WTC11 (cell line): ENCODE measurements around the gene SNRNP200. TPM values are rescaled to one million over a fixed set of nuclear protein-coding genes. Genes with fewer than 3 reads are reported as not detected.

Source experiments
- ATAC-seq: fragments of 200-7000 bp; cut with Tn5 transposase; 2 replicates; pipeline ENCODE4 v1.10.0; 2021; ENCODE audit warnings: mild to moderate bottlenecking, moderate library complexity
- CTCF ChIA-PET: fragments of 300-600 bp; sonication (Branson Sonifier 250); formaldehyde crosslinking; loops from one replicate; lab custom pipeline; 2021; ENCODE audit warnings: antibody characterized with exemption; lab: Charles Lee
- POLR2A ChIA-PET: fragments of 350-600 bp; sonication (Branson Sonifier 250); formaldehyde crosslinking; loops from one replicate; lab custom pipeline; 2021; ENCODE audit warnings: antibody characterized with exemption; lab: Charles Lee
- DNase-seq: peaks from one replicate; pipeline ENCODE4 v3.0.0; 2021; ENCODE audit warnings: low spot score
- H3K27ac Mint-ChIP-seq: 2 replicates; pipeline ENCODE4 v1.8.0; 2021; ENCODE audit warnings: mixed read lengths
- H3K27me3 Mint-ChIP-seq: 2 replicates; pipeline ENCODE4 v1.8.0; 2021; ENCODE audit warnings: low read depth, mild to moderate bottlenecking, moderate library complexity, mixed read lengths
- H3K36me3 Mint-ChIP-seq: 2 replicates; pipeline ENCODE4 v1.8.0; 2021; ENCODE audit warnings: mixed read lengths
- H3K4me1 Mint-ChIP-seq: 2 replicates; pipeline ENCODE4 v1.8.0; 2022; ENCODE audit warnings: mixed read lengths
- H3K4me3 Mint-ChIP-seq: 2 replicates; pipeline ENCODE4 v1.8.0; 2021; ENCODE audit warnings: mild to moderate bottlenecking, moderate library complexity, mixed read lengths
- H3K9me3 Mint-ChIP-seq: 2 replicates; pipeline ENCODE4 v1.8.0; 2021; ENCODE audit warnings: mixed read lengths
- AR ChIP-seq: fragments of 250-450 bp; sonication (Bioruptor Pico); IDR thresholded peaks from 2 replicates; pipeline ENCODE4 v1.9.0; 2021; ENCODE audit warnings: mild to moderate bottlenecking
- FOXP1 ChIP-seq: sonication (generic); formaldehyde crosslinking; IDR thresholded peaks from 2 replicates; pipeline ENCODE4 v1.8.0; 2022; ENCODE audit warnings: missing genetic modification reagents, mild to moderate bottlenecking, moderate library complexity, borderline replicate concordance
- GABPB1 ChIP-seq: sonication (generic); formaldehyde crosslinking; IDR thresholded peaks from 2 replicates; pipeline ENCODE4 v1.8.1; 2023; ENCODE audit warnings: mild to moderate bottlenecking, missing genetic modification reagents
- JAZF1 ChIP-seq: fragments of 250-450 bp; sonication (Bioruptor Pico); IDR thresholded peaks from 2 replicates; pipeline ENCODE4 v1.9.0; 2021; ENCODE audit warnings: moderate library complexity, mild to moderate bottlenecking, inconsistent platforms
- NFE2L1 ChIP-seq: sonication (generic); formaldehyde crosslinking; IDR thresholded peaks from 2 replicates; pipeline ENCODE4 v1.8.1; 2023; ENCODE audit warnings: missing genetic modification reagents
- USF1 ChIP-seq: sonication (generic); formaldehyde crosslinking; IDR thresholded peaks from 2 replicates; pipeline ENCODE4 v1.8.0; 2022; ENCODE audit warnings: mild to moderate bottlenecking, missing genetic modification reagents
- ZNF121 ChIP-seq: sonication (generic); formaldehyde crosslinking; IDR thresholded peaks from 2 replicates; pipeline ENCODE4 v1.8.0; 2023; ENCODE audit warnings: missing genetic modification reagents
- ZNF219 ChIP-seq: sonication (generic); formaldehyde crosslinking; IDR thresholded peaks from 2 replicates; pipeline ENCODE4 v1.8.0; 2023; ENCODE audit warnings: missing genetic modification reagents, mild to moderate bottlenecking, borderline replicate concordance
- ZNF263 ChIP-seq: sonication (generic); formaldehyde crosslinking; IDR thresholded peaks from 2 replicates; pipeline ENCODE4 v1.8.1; 2022; ENCODE audit warnings: low read depth, mild to moderate bottlenecking, moderate library complexity, missing genetic modification reagents
- ZNF281 ChIP-seq: sonication (generic); formaldehyde crosslinking; IDR thresholded peaks from 2 replicates; pipeline ENCODE4 v1.8.0; 2023; ENCODE audit warnings: mild to moderate bottlenecking, missing genetic modification reagents
- ZNF317 ChIP-seq: sonication (generic); formaldehyde crosslinking; IDR thresholded peaks from 2 replicates; pipeline ENCODE4 v1.8.1; 2023; ENCODE audit warnings: low read depth, mild to moderate bottlenecking, moderate library complexity, missing genetic modification reagents, borderline replicate concordance
- total RNA-seq: library from RNA; stranded (reverse); gene quantifications from 3 replicates; pipeline ENCODE4 v1.2.3, GENCODE V29; 2021
- TF ChIP-seq, protein P1 (sequence below): fragments of 250-450 bp; sonication (Bioruptor Pico); IDR thresholded peaks from 2 replicates; pipeline ENCODE4 v1.9.0; 2021; ENCODE audit warnings: mild to moderate bottlenecking, borderline replicate concordance
- TF ChIP-seq, protein P2 (sequence below): sonication (generic); formaldehyde crosslinking; IDR thresholded peaks from 2 replicates; pipeline ENCODE4 v1.8.1; 2022; ENCODE audit warnings: low read depth, mild to moderate bottlenecking, moderate library complexity, missing genetic modification reagents, borderline replicate concordance

The SNRNP200 gene
- total RNA-seq, 1 experiment from 2014 or later = 226 TPM

DNA sequence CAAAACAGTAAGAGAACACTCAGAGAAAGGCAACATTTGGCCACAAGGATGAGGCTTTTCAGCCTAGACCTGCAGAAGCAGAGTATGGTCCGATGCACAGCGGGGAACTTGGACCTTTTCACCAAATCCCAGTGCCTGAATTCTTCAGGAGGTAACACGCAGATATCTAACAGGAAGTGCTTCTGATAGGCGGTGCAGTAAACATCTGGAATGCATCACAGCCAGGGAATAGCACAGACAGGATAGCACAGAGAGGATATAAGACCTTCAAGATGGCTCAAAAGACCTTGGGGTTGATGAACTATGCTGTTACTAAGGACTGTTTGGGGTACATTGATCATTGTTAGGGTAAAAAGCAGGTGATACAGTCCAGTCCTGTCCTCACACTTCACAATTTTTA is 41.3 kb downstream of the SNRNP200 start:
- ChIA-PET CTCF (interaction anchor here (0.7 to 1.0 kb wide), 6 partner anchors 50 to 271 kb away, joined by 3 to 4 read pairs (median 4); partner anchors contain the start of genes ASTL and STARD7), POLR2A (no interaction called here)
- TF ChIP-seq ZNF317 (CRISPR knock-in tag) (no peak), ZNF281 (CRISPR knock-in tag) (no peak)
- H3K36me3 Mint-ChIP-seq = peaks cover 18% of the 10 kb centered on the region
- peaks cover 35% of the 10 kb centered on the region for H3K4me1 Mint-ChIP-seq
- H3K9me3 Mint-ChIP-seq = no peaks in the 10 kb centered on the region
- no peak overlapping the region for H3K27ac Mint-ChIP-seq
- H3K4me3 Mint-ChIP-seq = peak overlapping the region; percentile 69
- ATAC-seq = no peak
- DNase-seq = no peak
- H3K27me3 Mint-ChIP-seq = no peaks in the 10 kb centered on the region

DNA sequence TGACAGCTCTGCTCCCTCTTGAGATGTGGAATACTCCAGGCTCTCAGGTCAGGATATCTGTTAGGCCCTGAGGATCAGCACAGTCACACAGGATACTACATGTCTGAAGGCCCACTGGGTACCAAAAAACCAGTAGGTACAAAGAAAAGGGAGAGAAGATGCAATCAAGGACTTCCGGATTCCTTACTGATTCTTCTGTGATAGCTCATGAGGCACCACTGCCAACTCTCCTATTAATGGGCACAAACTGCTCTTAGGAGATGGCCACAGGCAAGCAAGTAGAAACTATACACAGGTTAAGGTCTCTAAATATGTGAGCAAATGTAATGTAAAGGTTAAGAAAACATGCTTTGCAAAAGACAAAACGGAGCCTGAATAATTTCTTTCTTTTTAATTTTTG is 43.0 kb downstream of the SNRNP200 start:
- H3K36me3 Mint-ChIP-seq = peaks cover 5% of the 10 kb centered on the region
- H3K9me3 Mint-ChIP-seq = no peaks in the 10 kb centered on the region
- no peak for DNase-seq
- no peak overlapping the region for H3K4me3 Mint-ChIP-seq
- no peak for ATAC-seq
- TF ChIP-seq USF1 (no peak), ZNF263 (CRISPR knock-in tag) (no peak), ZNF317 (CRISPR knock-in tag) (no peak), GABPB1 (no peak), ZNF121 (CRISPR knock-in tag) (no peak), JAZF1 (no peak), ZNF219 (CRISPR knock-in tag) (no peak)
- TF ChIP-seq, protein P1, sequence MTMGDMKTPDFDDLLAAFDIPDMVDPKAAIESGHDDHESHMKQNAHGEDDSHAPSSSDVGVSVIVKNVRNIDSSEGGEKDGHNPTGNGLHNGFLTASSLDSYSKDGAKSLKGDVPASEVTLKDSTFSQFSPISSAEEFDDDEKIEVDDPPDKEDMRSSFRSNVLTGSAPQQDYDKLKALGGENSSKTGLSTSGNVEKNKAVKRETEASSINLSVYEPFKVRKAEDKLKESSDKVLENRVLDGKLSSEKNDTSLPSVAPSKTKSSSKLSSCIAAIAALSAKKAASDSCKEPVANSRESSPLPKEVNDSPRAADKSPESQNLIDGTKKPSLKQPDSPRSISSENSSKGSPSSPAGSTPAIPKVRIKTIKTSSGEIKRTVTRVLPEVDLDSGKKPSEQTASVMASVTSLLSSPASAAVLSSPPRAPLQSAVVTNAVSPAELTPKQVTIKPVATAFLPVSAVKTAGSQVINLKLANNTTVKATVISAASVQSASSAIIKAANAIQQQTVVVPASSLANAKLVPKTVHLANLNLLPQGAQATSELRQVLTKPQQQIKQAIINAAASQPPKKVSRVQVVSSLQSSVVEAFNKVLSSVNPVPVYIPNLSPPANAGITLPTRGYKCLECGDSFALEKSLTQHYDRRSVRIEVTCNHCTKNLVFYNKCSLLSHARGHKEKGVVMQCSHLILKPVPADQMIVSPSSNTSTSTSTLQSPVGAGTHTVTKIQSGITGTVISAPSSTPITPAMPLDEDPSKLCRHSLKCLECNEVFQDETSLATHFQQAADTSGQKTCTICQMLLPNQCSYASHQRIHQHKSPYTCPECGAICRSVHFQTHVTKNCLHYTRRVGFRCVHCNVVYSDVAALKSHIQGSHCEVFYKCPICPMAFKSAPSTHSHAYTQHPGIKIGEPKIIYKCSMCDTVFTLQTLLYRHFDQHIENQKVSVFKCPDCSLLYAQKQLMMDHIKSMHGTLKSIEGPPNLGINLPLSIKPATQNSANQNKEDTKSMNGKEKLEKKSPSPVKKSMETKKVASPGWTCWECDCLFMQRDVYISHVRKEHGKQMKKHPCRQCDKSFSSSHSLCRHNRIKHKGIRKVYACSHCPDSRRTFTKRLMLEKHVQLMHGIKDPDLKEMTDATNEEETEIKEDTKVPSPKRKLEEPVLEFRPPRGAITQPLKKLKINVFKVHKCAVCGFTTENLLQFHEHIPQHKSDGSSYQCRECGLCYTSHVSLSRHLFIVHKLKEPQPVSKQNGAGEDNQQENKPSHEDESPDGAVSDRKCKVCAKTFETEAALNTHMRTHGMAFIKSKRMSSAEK (CRISPR knock-in tag) = no peak
- H3K4me1 Mint-ChIP-seq = peaks cover 35% of the 10 kb centered on the region
- ChIA-PET POLR2A (no interaction called here), CTCF (interaction anchor here (0.9 kb wide), 1 partner anchor 49 kb away, joined by 5 read pairs; no protein-coding TSS in a partner anchor)
- H3K27ac Mint-ChIP-seq = no peak overlapping the region
- no peaks in the 10 kb centered on the region for H3K27me3 Mint-ChIP-seq

DNA sequence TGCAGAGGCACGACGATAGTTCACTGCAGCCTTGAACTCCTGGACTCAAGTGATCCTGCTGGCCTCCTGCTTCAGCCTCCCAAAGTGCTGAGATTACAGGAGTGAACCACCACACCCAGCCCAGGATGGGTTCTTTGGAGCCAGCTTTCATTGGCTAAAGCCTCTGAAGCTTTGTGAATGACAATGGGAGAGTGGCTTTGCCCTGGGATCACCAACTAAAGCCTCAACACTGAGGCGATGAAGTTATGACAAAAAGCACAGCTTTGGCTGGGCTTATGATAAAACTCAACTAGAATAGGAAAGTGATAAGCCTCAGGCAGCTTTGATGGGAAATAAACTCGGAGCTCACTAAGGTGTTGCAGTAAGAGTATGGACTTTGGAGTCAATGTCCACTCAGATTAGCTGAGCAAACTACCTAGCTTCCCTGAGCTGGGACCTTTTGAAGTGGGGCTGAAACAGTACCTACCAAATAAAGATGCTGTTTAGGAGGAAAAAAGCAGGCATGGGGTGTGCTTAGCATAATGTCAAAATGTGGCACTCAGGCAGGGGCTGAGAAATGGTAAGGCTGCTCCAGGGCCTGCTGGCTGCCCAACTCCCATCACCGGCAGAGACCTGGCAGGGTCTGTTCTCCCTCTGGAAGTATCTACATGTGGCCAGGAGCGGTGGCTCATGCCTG is 43.9 kb downstream of the SNRNP200 start:
- DNase-seq (no peak), ATAC-seq (no peak)
- H3K4me3 Mint-ChIP-seq = no peak overlapping the region
- ChIA-PET CTCF (interaction anchor here (0.8 to 2.9 kb wide), 17 partner anchors 15 to 269 kb away, joined by 3 to 17 read pairs (median 5); partner anchors contain the start of genes ANKRD36C, ASTL, ITPRIPL1 and STARD7), POLR2A (interaction anchor here (1.1 to 1.6 kb wide), 2 partner anchors 53 to 87 kb away, joined by 3 to 7 read pairs; partner anchors contain the start of gene STARD7)
- no peaks in the 10 kb centered on the region for H3K27me3 Mint-ChIP-seq
- H3K4me1 Mint-ChIP-seq = peaks cover 31% of the 10 kb centered on the region
- no peaks in the 10 kb centered on the region for H3K9me3 Mint-ChIP-seq
- peaks cover 4% of the 10 kb centered on the region for H3K36me3 Mint-ChIP-seq
- H3K27ac Mint-ChIP-seq = 0 out of 2 replicates have a peak overlapping the region, but pooled peaks have one; percentile 97
- TF ChIP-seq, protein P2, sequence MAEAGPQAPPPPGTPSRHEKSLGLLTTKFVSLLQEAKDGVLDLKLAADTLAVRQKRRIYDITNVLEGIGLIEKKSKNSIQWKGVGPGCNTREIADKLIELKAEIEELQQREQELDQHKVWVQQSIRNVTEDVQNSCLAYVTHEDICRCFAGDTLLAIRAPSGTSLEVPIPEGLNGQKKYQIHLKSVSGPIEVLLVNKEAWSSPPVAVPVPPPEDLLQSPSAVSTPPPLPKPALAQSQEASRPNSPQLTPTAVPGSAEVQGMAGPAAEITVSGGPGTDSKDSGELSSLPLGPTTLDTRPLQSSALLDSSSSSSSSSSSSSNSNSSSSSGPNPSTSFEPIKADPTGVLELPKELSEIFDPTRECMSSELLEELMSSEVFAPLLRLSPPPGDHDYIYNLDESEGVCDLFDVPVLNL (CRISPR knock-in tag) = no peak
- TF ChIP-seq NFE2L1 = no peak
- TF ChIP-seq AR (CRISPR knock-in tag) = no peak
- no peak for TF ChIP-seq FOXP1 (CRISPR knock-in tag)
- TF ChIP-seq, all 79 proteins: peak for 0
